ENCODE data around the gene FUT2. TPM values are rescaled to one million over a fixed set of nuclear protein-coding genes. Genes with fewer than 3 reads are reported as not detected.

Gene FUT2
- total and polyA plus RNA-seq, 2 of the 13 experiments (the other 11 are each of a cell fraction or from before 2014, with no cell fraction given), result 0.07 TPM; not detected in 1

- Histone ChIP-seq H3K4me3 (replicated peaks in 1 of 3; ENCODE audit: insufficient read depth in 1 of 3, low read depth in 2 of 3, low read length in 3 of 3) (no peak overlapping the region), H3K4me2 (ENCODE audit: low read depth, low read length) (no peak overlapping the region), H3K36me3 (replicated peaks in 1 of 2; ENCODE audit: control insufficient read depth in 1 of 2, insufficient read depth in 2 of 2, low read length in 2 of 2) (no peaks in the 10 kb centered on the region), H3K9ac (ENCODE audit: insufficient read depth, low read depth, low read length) (no peak overlapping the region), H3K27ac (ENCODE audit: extremely low read length, insufficient read depth, low read length) (no peak overlapping the region), H4K20me1 (ENCODE audit: insufficient read depth, low read length) (no peaks in the 10 kb centered on the region), H2AFZ (ENCODE audit: low read length) (no peak overlapping the region), H3K9me3 (ENCODE audit: low read length) (no peaks in the 10 kb centered on the region), H3K4me1 (ENCODE audit: insufficient read depth, low read length) (no peaks in the 10 kb centered on the region), H3K27me3 (ENCODE audit: control insufficient read depth in 1 of 2, insufficient read depth in 2 of 2, low read length in 2 of 2) (no peaks in the 10 kb centered on the region), H3K79me2 (ENCODE audit: insufficient read depth, low read length) (no peaks in the 10 kb centered on the region)
- in situ Hi-C loops (cut with HindIII; ENCODE audit: extremely low pct_ligation_motif_present, low pct_unique_long_range_greater_than_20kb) (no loop called here), intact Hi-C loops (cut with micrococcal nuclease; ENCODE audit: unreplicated experiment) (no loop called here)
- ChIA-PET POLR2A (no interaction called here), CTCF (ENCODE audit: low intra/inter-chr PET ratio, low total read pairs) (no interaction called here)
- no TSS peak for BruUV-seq (replicated peaks)
- WGBS (ENCODE audit: low lambda C conversion rate), result 39% methylated on average over 4 of the region's 4 CpGs
- TF ChIP-seq ZNF280D (CRISPR knock-in tag; IDR thresholded peaks at IDR 0.05) (no peak), ZBTB26 (CRISPR knock-in tag; IDR thresholded peaks at IDR 0.05; ENCODE audit: borderline replicate concordance) (no peak), HOXA9 (CRISPR knock-in tag; IDR thresholded peaks at IDR 0.05; ENCODE audit: borderline replicate concordance) (no peak), TBL1XR1 (IDR thresholded peaks at IDR 0.05; ENCODE audit: borderline replicate concordance, low read length, partially characterized antibody) (no peak), ZNF33A (CRISPR knock-in tag; IDR thresholded peaks at IDR 0.05; ENCODE audit: borderline replicate concordance) (no peak), NFKBIZ (CRISPR knock-in tag; IDR thresholded peaks at IDR 0.05) (no peak), CBX2 (IDR thresholded peaks at IDR 0.05; ENCODE audit: low read depth, low read length) (no peak), CBX2 (CRISPR knock-in tag; IDR thresholded peaks at IDR 0.05; ENCODE audit: low read depth) (no peak), TRAFD1 (CRISPR knock-in tag; IDR thresholded peaks at IDR 0.05; ENCODE audit: borderline replicate concordance) (no peak), ZMAT5 (CRISPR knock-in tag; IDR thresholded peaks at IDR 0.05; ENCODE audit: borderline replicate concordance, low read depth) (no peak), ZNF644 (CRISPR knock-in tag; IDR thresholded peaks at IDR 0.05; ENCODE audit: low read depth) (no peak), ATF1 (CRISPR knock-in tag; IDR thresholded peaks at IDR 0.05) (no peak)
- no peak for ATAC-seq
- DNase-seq (ENCODE audit: low spot score), result no peak
- FAIRE-seq, result no peak
Observed at GRCh38 chr19:48731452-48731851, 35.7 kb downstream of the FUT2 start.
